ENCODE results near the gene TMEM63C.

- TF ChIP-seq EZH2 (IDR thresholded peaks at IDR 0.05; ENCODE audit: low read length) = no peak
- no peak for TF ChIP-seq CTCF (optimal IDR thresholded peaks at IDR 0.05 in 1 of 3, IDR thresholded peaks at IDR 0.05 in 1 of 3, conservative IDR thresholded peaks at IDR 0.05 in 1 of 3; ENCODE audit: extremely low read depth in 1 of 3, insufficient read depth in 2 of 3, low read length in 3 of 3)
These were observed 24.7 kb downstream of the TMEM63C start for GRCh38 chr14:77206261-77206824.
